Dendritic cell treated with granulocyte-macrophage colony-stimulating factor and Interleukin-4, amounts not matched to agents 40 ng/mL and 50 ng/mL, for 4 days (primary cell): Measurements from ENCODE around the gene MCC.

Source experiments
- H3K27ac Mint-ChIP-seq: one replicate; pipeline ENCODE4 v1.8.0; 2022; ENCODE audit warnings: mild to moderate bottlenecking, mixed read lengths
- H3K27me3 Mint-ChIP-seq: one replicate; pipeline ENCODE4 v1.8.0; 2022; ENCODE audit warnings: mild to moderate bottlenecking, mixed read lengths
- H3K36me3 Mint-ChIP-seq: one replicate; pipeline ENCODE4 v1.8.0; 2022; ENCODE audit warnings: low read depth, mixed read lengths
- H3K4me1 Mint-ChIP-seq: one replicate; pipeline ENCODE4 v1.8.0; 2022; ENCODE audit warnings: low read depth, mixed read lengths
- H3K4me3 Mint-ChIP-seq: one replicate; pipeline ENCODE4 v1.8.0; 2022; ENCODE audit warnings: mild to moderate bottlenecking, moderate library complexity, mixed read lengths
- H3K9me3 Mint-ChIP-seq: one replicate; pipeline ENCODE4 v1.8.0; 2022; ENCODE audit warnings: mixed read lengths
- intact Hi-C: fragments of 100-400 bp; cut with micrococcal nuclease; formaldehyde crosslinking; loops from one replicate; pipeline ENCODE4 v1.15.0; 2022

The MCC gene

DNA sequence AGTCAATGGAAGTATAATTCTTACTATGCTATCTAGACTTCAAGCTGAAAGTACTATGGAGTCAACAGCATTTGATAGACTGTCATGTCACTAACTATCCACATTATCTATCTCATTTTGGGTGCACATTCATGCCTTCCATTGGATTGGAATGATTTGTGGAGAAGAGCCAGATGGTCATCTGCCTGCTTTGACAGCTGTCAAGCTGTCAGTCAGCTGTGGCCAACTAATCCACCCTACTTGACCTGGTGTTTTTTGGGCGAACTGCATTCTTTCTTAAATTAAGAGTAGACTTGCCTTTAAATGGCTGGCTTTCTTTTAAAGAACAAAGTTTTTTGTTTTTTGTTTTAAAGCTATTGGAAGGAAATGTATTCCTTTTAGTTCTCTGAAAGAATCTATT is 360.2 kb downstream of the MCC start:
- H3K4me3 Mint-ChIP-seq: no peak overlapping the region
- no peak overlapping the region for H3K27ac Mint-ChIP-seq
- peaks cover 11% of the 10 kb centered on the region for H3K9me3 Mint-ChIP-seq
- no peaks in the 10 kb centered on the region for H3K4me1 Mint-ChIP-seq
- H3K36me3 Mint-ChIP-seq: no peaks in the 10 kb centered on the region
- peaks cover 5% of the 10 kb centered on the region for H3K27me3 Mint-ChIP-seq
- intact Hi-C loops: no loop called here

DNA sequence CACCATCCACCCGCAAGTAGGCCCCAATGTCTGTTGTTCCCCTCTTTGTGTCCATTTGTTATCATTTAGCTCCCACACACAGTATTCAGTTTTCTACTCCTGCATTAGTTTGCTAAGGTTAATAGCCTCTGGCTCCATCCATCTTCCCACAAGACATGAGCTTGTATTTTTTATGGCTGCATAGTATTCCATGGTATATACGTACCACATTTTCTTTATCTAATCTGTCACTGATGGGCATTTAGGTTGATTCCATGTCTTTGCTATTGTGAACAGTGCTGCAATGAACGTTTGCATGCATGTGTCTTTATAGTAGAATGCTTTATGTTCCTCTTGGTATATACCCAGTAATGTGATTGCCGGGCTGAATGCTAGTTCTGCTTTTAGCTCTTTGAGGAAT is 361.2 kb downstream of the MCC start:
- peaks cover 11% of the 10 kb centered on the region for H3K9me3 Mint-ChIP-seq
- H3K4me1 Mint-ChIP-seq: no peaks in the 10 kb centered on the region
- H3K27me3 Mint-ChIP-seq: peaks cover 5% of the 10 kb centered on the region
- H3K4me3 Mint-ChIP-seq: no peak overlapping the region
- intact Hi-C loops: no loop called here
- no peaks in the 10 kb centered on the region for H3K36me3 Mint-ChIP-seq
- H3K27ac Mint-ChIP-seq: no peak overlapping the region

DNA sequence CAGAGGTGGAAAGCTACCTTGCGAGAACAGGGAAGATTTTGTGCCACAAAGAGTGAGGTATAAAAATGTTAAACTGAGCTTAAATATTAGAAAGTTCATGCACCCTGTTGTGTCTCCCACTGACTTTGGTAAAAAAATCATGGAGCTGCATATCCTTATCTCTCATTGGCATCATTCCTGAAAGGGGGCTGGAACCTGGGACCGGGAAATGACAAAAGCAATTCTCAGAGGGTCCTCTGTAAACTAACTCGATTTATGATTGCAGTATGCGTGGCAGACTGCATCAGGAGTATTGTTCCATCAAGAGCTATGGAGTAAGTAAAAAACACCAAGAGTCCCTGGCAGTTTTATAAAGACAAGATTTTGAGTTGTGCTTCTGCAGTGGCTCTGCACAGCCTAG is 362.9 kb downstream of the MCC start:
- Mint-ChIP-seq H3K4me3 (no peak overlapping the region), H3K27me3 (peaks cover 5% of the 10 kb centered on the region), H3K27ac (no peak overlapping the region), H3K36me3 (no peaks in the 10 kb centered on the region), H3K4me1 (no peaks in the 10 kb centered on the region), H3K9me3 (peaks cover 11% of the 10 kb centered on the region)
- intact Hi-C loops: no loop called here

DNA sequence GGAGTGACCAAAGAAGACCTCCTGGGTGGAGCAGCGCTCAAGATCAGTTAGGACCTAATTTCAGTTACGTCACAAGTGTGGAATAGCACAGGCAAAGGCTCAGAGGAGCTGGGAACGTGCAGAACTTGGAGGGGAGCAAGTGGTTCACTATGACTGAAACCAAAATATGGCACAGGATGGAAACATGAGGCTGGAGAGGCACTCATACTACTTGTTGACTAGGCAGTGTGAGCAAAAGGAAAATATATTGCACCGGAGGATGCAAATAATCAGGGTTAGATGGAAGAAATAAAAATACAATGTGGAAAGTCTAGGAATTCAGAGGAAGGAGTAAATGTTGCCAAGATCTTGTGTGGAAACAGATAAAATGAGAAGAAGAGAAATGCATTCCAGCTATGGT is 363.3 kb downstream of the MCC start:
- peaks cover 5% of the 10 kb centered on the region for H3K27me3 Mint-ChIP-seq
- no peaks in the 10 kb centered on the region for H3K4me1 Mint-ChIP-seq
- no peak overlapping the region for H3K4me3 Mint-ChIP-seq
- intact Hi-C loops: no loop called here
- H3K9me3 Mint-ChIP-seq: peaks cover 10% of the 10 kb centered on the region
- no peaks in the 10 kb centered on the region for H3K36me3 Mint-ChIP-seq
- H3K27ac Mint-ChIP-seq: no peak overlapping the region

DNA sequence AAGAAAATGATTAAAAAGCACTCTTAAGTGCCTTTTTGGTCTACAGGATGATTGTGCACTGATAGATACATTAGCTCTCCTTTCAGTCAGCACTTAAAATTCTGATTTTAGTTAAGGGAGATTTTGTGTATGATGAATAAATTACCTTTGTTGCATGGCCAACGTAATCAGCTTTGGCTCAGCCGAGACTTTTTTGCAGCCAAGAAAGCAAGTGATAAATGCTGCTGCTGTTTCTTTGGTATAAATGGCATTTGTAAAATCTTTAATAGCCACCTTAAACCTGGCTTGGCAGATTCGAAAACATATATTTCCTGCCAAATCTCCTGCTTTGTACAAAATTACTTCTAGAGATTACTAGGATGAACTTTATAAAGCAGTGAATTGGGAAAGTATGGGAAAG is 364.0 kb downstream of the MCC start:
- H3K27ac Mint-ChIP-seq: no peak overlapping the region
- H3K4me3 Mint-ChIP-seq: no peak overlapping the region
- intact Hi-C loops: no loop called here
- H3K36me3 Mint-ChIP-seq: no peaks in the 10 kb centered on the region
- H3K27me3 Mint-ChIP-seq: peaks cover 5% of the 10 kb centered on the region
- H3K4me1 Mint-ChIP-seq: no peaks in the 10 kb centered on the region
- peaks cover 6% of the 10 kb centered on the region for H3K9me3 Mint-ChIP-seq

DNA sequence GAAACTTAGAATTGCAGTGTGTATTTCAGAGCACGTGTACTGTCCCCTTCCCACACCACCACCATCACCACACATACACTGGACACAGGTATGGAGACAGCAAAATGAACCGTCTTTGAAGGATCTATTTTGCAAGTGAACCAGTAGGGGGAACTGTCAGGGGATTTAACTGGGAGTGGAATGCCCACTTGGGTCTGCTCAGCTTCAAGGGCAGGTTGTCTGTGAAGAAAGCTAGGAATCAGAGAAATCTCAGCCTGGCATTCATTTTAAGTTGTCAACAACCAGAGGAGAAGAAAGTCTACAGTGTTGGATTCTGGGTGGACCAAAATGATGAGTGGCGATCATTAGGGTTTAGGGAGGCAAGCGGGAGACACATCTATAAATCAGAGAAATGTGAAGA is 364.6 kb downstream of the MCC start:
- intact Hi-C loops: no loop called here
- Mint-ChIP-seq H3K4me1 (no peaks in the 10 kb centered on the region), H3K9me3 (peaks cover 6% of the 10 kb centered on the region), H3K27ac (no peak overlapping the region), H3K36me3 (no peaks in the 10 kb centered on the region), H3K27me3 (peaks cover 9% of the 10 kb centered on the region), H3K4me3 (no peak overlapping the region)

DNA sequence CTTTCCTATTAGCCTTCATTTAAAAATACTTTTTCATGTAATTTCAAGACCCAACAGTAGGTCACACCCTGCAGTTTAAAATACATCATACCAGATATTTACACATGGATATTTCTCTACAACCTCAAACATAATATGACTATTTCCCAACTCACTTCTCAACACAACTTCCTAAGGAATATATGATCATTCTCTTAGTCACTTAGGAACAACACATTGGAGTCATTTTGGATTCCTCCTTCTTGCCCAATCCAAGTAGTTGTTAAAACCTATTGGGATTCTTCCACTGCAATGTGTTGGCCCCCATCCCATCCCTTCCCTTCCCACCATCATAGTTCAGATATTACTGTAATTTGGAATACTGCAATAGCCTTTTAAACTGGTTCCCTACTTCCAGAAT is 366.2 kb downstream of the MCC start:
- Mint-ChIP-seq H3K4me1 (no peaks in the 10 kb centered on the region), H3K36me3 (no peaks in the 10 kb centered on the region), H3K9me3 (peaks cover 3% of the 10 kb centered on the region), H3K27me3 (peaks cover 9% of the 10 kb centered on the region), H3K4me3 (no peak overlapping the region), H3K27ac (no peak overlapping the region)
- intact Hi-C loops: no loop called here

DNA sequence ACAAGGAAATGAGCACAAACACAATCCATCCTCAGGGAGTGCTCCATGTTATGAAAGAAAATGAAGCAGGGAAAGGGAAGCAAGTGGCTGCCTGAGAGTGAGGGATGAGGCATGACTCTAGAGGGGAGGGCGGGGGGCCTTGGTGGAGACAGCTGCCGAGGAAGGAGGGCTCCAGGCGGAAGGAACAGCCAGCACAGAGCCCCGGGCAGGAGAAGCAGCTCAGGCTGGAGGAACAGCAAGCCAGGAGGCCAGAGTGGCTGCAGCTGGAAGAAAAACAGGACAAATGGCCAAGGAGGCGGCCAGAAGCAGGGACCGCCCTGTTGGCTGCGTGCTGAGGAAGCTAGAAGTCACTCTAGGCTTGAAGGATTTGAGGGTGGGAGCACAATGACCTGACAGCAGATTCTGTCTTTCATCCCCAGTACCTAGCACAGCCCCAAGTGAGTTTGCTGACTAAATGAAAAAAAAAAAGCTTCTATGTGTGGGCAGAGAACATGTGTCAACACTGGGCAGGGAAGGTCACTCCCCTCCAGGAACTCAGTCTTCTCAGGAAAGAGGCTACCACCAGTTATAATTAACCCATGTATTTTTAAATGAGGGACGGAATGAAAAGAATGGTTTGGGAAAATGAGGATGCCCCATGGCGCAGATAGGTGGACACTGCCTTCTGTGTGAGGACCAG is 368.9 kb downstream of the MCC start:
- Mint-ChIP-seq H3K27ac (no peak overlapping the region), H3K27me3 (peaks cover 6% of the 10 kb centered on the region), H3K4me1 (no peaks in the 10 kb centered on the region), H3K4me3 (no peak overlapping the region), H3K36me3 (no peaks in the 10 kb centered on the region), H3K9me3 (no peaks in the 10 kb centered on the region)
- intact Hi-C loops: no loop called here

DNA sequence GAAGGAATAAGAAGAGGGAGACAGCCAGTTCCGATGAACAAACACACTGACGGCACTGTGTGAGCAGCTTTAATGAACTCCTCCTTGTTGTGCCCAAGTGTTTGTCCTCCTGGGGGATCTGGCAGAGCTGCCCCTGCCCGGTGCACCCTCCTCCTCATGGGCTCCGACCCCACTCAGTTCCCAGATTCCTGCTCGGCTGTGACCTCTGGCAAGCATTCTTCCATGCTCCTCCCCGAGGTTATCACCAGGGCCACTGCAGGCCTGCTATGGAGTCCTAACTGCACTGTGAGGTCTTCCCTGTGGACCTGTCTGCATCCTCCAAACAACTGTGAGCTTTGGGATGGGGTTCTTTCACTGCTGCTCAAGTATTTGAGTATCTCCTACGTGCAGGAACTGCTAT is 369.5 kb downstream of the MCC start:
- Mint-ChIP-seq H3K4me1 (no peaks in the 10 kb centered on the region), H3K4me3 (no peak overlapping the region), H3K9me3 (no peaks in the 10 kb centered on the region), H3K27me3 (peaks cover 6% of the 10 kb centered on the region), H3K27ac (no peak overlapping the region), H3K36me3 (no peaks in the 10 kb centered on the region)
- intact Hi-C loops: no loop called here

DNA sequence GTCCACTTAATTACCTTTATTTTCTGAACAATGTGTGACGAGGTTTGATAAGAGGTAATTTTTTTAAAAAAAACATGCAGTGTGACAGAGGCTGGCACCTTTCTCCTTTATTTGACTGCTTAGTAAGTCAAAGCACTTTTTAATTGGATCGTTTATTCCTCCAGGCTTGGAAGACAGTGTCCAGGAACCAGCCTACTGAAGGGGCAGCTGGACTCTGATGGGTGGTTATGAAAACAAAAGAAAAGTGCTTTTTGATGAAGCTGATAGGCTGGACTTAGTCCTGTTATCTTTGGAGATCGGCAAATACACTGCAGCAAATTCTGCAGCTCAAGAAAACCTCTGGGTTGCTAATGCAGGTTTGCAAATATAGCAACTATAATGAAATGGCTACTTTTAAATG is 370.0 kb downstream of the MCC start:
- no peaks in the 10 kb centered on the region for H3K4me1 Mint-ChIP-seq
- no peaks in the 10 kb centered on the region for H3K9me3 Mint-ChIP-seq
- peaks cover 4% of the 10 kb centered on the region for H3K27me3 Mint-ChIP-seq
- H3K27ac Mint-ChIP-seq: no peak overlapping the region
- intact Hi-C loops: no loop called here
- H3K36me3 Mint-ChIP-seq: no peaks in the 10 kb centered on the region
- H3K4me3 Mint-ChIP-seq: no peak overlapping the region

DNA sequence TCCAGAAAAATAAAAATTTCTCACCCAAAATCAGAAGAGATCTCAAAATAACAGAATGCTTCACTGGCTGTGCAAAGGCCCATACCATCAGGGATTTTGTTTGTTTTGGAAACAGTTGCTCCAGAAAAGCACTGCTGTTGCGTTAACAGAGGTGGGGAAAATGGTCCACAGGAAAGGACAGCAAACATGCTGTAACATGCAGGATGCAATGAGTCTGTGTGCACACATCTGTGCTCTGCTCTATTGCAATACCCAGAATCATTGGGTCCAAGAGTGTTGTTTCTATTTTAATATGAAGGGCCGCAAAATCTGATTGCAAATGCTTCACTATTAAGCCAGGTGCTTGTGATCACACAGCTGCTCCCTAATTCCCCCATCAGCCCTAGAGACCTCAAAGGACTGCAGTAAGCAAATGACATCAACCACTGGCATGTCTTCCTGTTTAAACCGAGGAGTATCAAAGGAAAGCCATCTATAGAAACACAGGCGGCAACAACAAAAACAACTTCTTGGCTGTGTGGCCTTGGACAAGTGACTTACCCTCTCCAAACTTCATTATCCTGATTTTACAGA is 370.6 kb downstream of the MCC start:
- Mint-ChIP-seq H3K9me3 (no peaks in the 10 kb centered on the region), H3K4me1 (no peaks in the 10 kb centered on the region), H3K27ac (no peak overlapping the region), H3K27me3 (peaks cover 4% of the 10 kb centered on the region), H3K4me3 (no peak overlapping the region), H3K36me3 (no peaks in the 10 kb centered on the region)
- intact Hi-C loops: no loop called here

DNA sequence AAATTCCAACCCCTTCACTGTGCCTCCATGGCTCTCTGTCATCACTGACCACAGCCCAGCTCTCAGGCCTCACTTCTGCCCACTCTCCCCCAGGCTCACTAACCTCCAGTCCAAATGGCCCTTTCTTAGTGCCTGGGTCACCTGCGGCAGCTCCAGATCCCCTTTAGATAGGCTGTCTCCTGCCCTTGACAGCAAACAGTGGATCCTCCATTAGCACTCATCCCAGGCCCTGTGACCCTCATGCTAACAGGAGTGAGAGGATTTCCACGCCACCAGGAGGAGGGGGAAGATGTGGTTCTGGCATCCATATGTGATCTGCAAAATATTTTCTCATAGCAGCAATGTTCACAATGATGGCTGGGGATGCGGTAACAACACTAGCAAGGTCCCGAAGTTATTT is 372.3 kb downstream of the MCC start:
- no peaks in the 10 kb centered on the region for H3K9me3 Mint-ChIP-seq
- H3K27me3 Mint-ChIP-seq: peaks cover 4% of the 10 kb centered on the region
- intact Hi-C loops: no loop called here
- no peaks in the 10 kb centered on the region for H3K4me1 Mint-ChIP-seq
- H3K4me3 Mint-ChIP-seq: no peak overlapping the region
- H3K36me3 Mint-ChIP-seq: no peaks in the 10 kb centered on the region
- no peak overlapping the region for H3K27ac Mint-ChIP-seq

DNA sequence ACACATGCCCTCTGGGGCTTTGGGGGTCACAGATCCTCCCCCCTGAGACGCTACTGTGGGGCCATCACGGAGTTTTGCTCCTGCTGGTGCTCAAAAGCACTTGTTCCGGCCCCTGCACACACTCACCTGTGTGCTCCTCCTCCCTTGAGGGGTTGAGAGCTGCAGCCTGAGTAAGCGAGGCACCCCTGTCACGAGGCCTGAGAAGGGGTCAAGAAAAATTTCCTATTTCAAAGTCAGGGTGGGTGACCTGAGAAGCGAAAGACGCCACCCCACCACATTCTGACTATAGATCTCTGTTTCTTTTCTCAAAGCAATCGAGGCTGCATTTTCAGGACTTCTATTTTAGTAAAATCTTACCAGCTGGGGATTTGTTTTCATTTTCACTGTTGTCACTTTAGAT is 373.2 kb downstream of the MCC start:
- Mint-ChIP-seq H3K36me3 (no peaks in the 10 kb centered on the region), H3K4me3 (no peak overlapping the region), H3K4me1 (no peaks in the 10 kb centered on the region), H3K9me3 (no peaks in the 10 kb centered on the region), H3K27ac (no peak overlapping the region), H3K27me3 (peaks cover 4% of the 10 kb centered on the region)
- intact Hi-C loops: no loop called here

DNA sequence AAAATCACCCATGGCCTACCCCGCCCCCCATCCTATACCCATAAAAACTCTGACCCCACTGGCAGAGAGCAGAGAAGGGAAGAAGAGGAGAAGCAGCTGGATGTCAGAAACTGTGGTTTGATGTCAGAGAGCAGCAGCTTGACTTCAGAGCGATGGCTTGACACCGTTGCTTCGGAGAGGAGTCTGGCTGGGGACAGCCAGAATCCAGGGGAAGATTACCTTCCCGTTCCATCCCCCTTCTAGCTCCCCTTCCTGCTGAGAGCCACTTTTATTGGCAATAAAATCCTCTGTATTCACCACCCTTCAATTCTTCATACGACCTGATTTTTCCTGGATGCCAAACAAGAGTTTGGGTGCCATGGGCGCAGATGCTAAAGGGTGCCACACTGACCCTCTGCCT is 373.7 kb downstream of the MCC start:
- Mint-ChIP-seq H3K36me3 (no peaks in the 10 kb centered on the region), H3K4me3 (no peak overlapping the region), H3K27ac (no peak overlapping the region), H3K4me1 (no peaks in the 10 kb centered on the region), H3K27me3 (peaks cover 4% of the 10 kb centered on the region), H3K9me3 (no peaks in the 10 kb centered on the region)
- intact Hi-C loops: no loop called here

DNA sequence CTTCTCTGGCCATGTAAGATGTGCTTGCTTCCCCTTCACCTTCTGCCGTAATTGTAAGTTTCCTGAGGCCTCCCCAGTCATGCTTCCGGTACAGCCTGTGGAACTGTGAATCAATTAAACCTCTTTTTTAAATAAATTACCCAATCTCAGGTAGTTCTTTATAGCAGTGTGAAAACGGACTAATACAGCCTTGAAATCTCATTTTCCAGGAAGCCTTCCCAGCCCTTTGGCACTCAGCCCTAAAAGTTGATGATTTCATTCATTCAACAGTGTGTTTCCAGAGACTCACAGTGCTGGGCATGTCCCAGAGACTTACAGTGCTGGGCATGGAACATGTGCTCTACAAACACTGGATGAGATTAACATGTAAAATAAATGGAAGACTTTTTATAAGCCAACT is 375.8 kb downstream of the MCC start:
- Mint-ChIP-seq H3K36me3 (no peaks in the 10 kb centered on the region), H3K4me3 (no peak overlapping the region), H3K27me3 (no peaks in the 10 kb centered on the region), H3K9me3 (no peaks in the 10 kb centered on the region), H3K4me1 (no peaks in the 10 kb centered on the region), H3K27ac (no peak overlapping the region)
- intact Hi-C loops: no loop called here
